B cell (primary cell): Measurements from ENCODE around the gene LZTS3.
"Not testable (repeated sequence)": the region's sequence is repeated elsewhere in the genome, so short reads cannot be mapped to it uniquely, and the experiment has no call there.

ENCODE experiments used
- CTCF ChIP-seq: fragments of 200-600 bp; IDR thresholded peaks from one replicate; pipeline ENCODE4 v1.8.0; 2022; ENCODE audit warnings: antibody characterized with exemption, mild to moderate bottlenecking
- EZH2 ChIP-seq: IDR thresholded peaks from 2 replicates; pipeline ENCODE4 v1.6.1; 2012; ENCODE audit warnings: borderline replicate concordance, low read depth, mild to moderate bottlenecking, moderate library complexity, low read length; ENCODE audit not compliant: insufficient read depth, poor library complexity, severe bottlenecking

- not testable (repeated sequence) for TF ChIP-seq CTCF, EZH2
These were observed 48.4 kb downstream of the LZTS3 start for GRCh38 chr20:3124773-3125560.
